Neural progenitor cell (in vitro differentiated cells): ENCODE results near the gene UBC.

Experiments used
- CTCF ChIP-seq: fragments of 200-600 bp; sonication (generic); IDR thresholded peaks from 2 replicates; pipeline ENCODE4 v1.5.1; 2017; ENCODE audit warnings: antibody characterized with exemption, mild to moderate bottlenecking
- EZH2phosphoT487 ChIP-seq: fragments of 200-600 bp; sonication (generic); IDR thresholded peaks from 2 replicates; pipeline ENCODE4 v1.6.1; 2017; ENCODE audit warnings: antibody characterized with exemption

GRCh38 chr12:124952801-124953200 is 38.4 kb upstream of the UBC start:
- TF ChIP-seq CTCF, result no peak
- TF ChIP-seq EZH2phosphoT487, result no peak
